ENCODE data around the gene IL1F10. TPM values are rescaled to one million over a fixed set of nuclear protein-coding genes. Genes with fewer than 3 reads are reported as not detected.
"Not testable (repeated sequence)": the region's sequence is repeated elsewhere in the genome, so short reads cannot be mapped to it uniquely, and the experiment has no call there.

IL1F10 gene
- total and polyA plus RNA-seq, 2 donors (not counting 3 experiments of a cell fraction or from before 2014, with no cell fraction given), result not detected

DNA sequence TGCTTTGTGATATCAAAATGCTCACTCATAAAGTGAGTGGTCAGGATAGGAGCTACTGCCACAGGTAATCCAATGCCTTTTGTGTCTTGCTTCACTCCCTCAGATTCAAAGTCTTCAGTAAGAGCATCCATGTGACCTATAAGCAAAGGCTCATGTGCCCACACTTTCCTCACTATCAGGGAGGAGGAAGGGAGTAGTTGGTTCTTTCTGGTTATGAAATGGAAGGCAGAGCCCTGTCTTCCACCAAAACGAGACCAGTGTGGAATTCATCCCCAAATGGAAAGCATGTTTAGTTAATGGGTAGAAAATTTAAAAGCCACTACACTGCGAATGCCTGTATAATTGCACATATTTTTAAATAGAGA lies 25.8 kb downstream of the IL1F10 start:
- no peaks in the 10 kb centered on the region for H3K9me3 ChIP-seq (replicated peaks; ENCODE audit: control insufficient read depth, insufficient read depth, low read length)
- no peaks in the 10 kb centered on the region for H3K36me3 ChIP-seq (ENCODE audit: control insufficient read depth in 2 of 2, extremely low read depth in 1 of 2, insufficient read depth in 2 of 2, low read length in 2 of 2)
- dilution Hi-C loops (cut with MboI; ENCODE audit: extremely low pct_ligation_motif_present, low sequenced_read_pairs) (no loop called here), intact Hi-C loops (cut with micrococcal nuclease) (no loop called here)
- POLR2A ChIA-PET, result no interaction called here
- DNase-seq (ENCODE audit: low read depth, low spot score), result no peak
- H3K27me3 ChIP-seq (ENCODE audit: control insufficient read depth in 2 of 2, insufficient read depth in 2 of 2, low read length in 2 of 2), result no peaks in the 10 kb centered on the region
- H3K4me3 ChIP-seq (replicated peaks in 1 of 3; ENCODE audit: insufficient read depth in 1 of 3, low read depth in 1 of 3, low read length in 3 of 3), result no peak overlapping the region
- H2AFZ ChIP-seq (ENCODE audit: low read depth, low read length), result no peak overlapping the region
- H3K4me1 ChIP-seq (ENCODE audit: control insufficient read depth, extremely low read depth, insufficient read depth, low read length), result no peaks in the 10 kb centered on the region
- H3K4me2 ChIP-seq (ENCODE audit: insufficient read depth, low read length), result no peak overlapping the region
- no peak overlapping the region for H3K27ac ChIP-seq (ENCODE audit: insufficient read depth, low read depth, low read length)
- H3K9ac ChIP-seq (replicated peaks; ENCODE audit: extremely low read depth, insufficient read depth, low read length), result no peak overlapping the region
- no peaks in the 10 kb centered on the region for H4K20me1 ChIP-seq (replicated peaks; ENCODE audit: control insufficient read depth, extremely low read depth, insufficient read depth, low read length)
- no peaks in the 10 kb centered on the region for H3K9me1 ChIP-seq (replicated peaks; ENCODE audit: control insufficient read depth, extremely low read depth, insufficient read depth, low read length)
- CTCF ChIA-PET, result no interaction called here
- BruUV-seq (replicated peaks), result no TSS peak
- FAIRE-seq, result no peak
- TF ChIP-seq, protein P1, sequence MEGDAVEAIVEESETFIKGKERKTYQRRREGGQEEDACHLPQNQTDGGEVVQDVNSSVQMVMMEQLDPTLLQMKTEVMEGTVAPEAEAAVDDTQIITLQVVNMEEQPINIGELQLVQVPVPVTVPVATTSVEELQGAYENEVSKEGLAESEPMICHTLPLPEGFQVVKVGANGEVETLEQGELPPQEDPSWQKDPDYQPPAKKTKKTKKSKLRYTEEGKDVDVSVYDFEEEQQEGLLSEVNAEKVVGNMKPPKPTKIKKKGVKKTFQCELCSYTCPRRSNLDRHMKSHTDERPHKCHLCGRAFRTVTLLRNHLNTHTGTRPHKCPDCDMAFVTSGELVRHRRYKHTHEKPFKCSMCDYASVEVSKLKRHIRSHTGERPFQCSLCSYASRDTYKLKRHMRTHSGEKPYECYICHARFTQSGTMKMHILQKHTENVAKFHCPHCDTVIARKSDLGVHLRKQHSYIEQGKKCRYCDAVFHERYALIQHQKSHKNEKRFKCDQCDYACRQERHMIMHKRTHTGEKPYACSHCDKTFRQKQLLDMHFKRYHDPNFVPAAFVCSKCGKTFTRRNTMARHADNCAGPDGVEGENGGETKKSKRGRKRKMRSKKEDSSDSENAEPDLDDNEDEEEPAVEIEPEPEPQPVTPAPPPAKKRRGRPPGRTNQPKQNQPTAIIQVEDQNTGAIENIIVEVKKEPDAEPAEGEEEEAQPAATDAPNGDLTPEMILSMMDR (IDR thresholded peaks at IDR 0.05; ENCODE audit: extremely low read depth in 1 of 2, insufficient read depth in 1 of 2, low read depth in 1 of 2, low read length in 2 of 2), result no peak
- no peak for TF ChIP-seq FOS (IDR thresholded peaks at IDR 0.05; ENCODE audit: borderline replicate concordance, insufficient read depth, low read length)
- TF ChIP-seq POLR2AphosphoS5 (IDR thresholded peaks at IDR 0.05; ENCODE audit: insufficient read depth, low read depth, low read length), result no peak
- no peak for TF ChIP-seq EZH2 (IDR thresholded peaks at IDR 0.05; ENCODE audit: borderline replicate concordance, low read depth, low read length, severe bottlenecking)
- TF ChIP-seq MYC (IDR thresholded peaks at IDR 0.05; ENCODE audit: low read depth, low read length), result no peak
- no peak for TF ChIP-seq MAX (IDR thresholded peaks at IDR 0.05; ENCODE audit: insufficient read depth, insufficient read length)
- no peak for TF ChIP-seq JUN (IDR thresholded peaks at IDR 0.05; ENCODE audit: borderline replicate concordance, insufficient read depth, insufficient read length, low read depth)
- TF ChIP-seq GATA2 (IDR thresholded peaks at IDR 0.05; ENCODE audit: insufficient read depth, insufficient read length, low read depth, low read length), result no peak
- TF ChIP-seq POLR2A (IDR thresholded peaks at IDR 0.05; ENCODE audit: low read depth, low read length), result no peak
- H3K79me2 ChIP-seq (ENCODE audit: control insufficient read depth, insufficient read depth, low read length), result no peaks in the 10 kb centered on the region

GRCh38 chr2:113096306-113096705 lies 28.5 kb downstream of the IL1F10 start:
- H3K9me3 ChIP-seq (replicated peaks; ENCODE audit: control insufficient read depth, insufficient read depth, low read length), result not testable (repeated sequence)

More at GRCh38 chr2:113096306-113096705, 28.5 kb downstream of the IL1F10 start:
- H3K4me1 ChIP-seq (ENCODE audit: control insufficient read depth, extremely low read depth, insufficient read depth, low read length); H3K36me3 ChIP-seq (ENCODE audit: control insufficient read depth in 2 of 2, extremely low read depth in 1 of 2, insufficient read depth in 2 of 2, low read length in 2 of 2); DNase-seq (ENCODE audit: low read depth, low spot score); FAIRE-seq; H2AFZ ChIP-seq (ENCODE audit: low read depth, low read length); H3K27ac ChIP-seq (ENCODE audit: insufficient read depth, low read depth, low read length); H3K4me2 ChIP-seq (ENCODE audit: insufficient read depth, low read length); H4K20me1 ChIP-seq (replicated peaks; ENCODE audit: control insufficient read depth, extremely low read depth, insufficient read depth, low read length); intact Hi-C loops (cut with micrococcal nuclease); dilution Hi-C loops (cut with MboI; ENCODE audit: extremely low pct_ligation_motif_present, low sequenced_read_pairs); H3K9me1 ChIP-seq (replicated peaks; ENCODE audit: control insufficient read depth, extremely low read depth, insufficient read depth, low read length); POLR2A ChIA-PET; CTCF ChIA-PET; BruUV-seq (replicated peaks); H3K79me2 ChIP-seq (ENCODE audit: control insufficient read depth, insufficient read depth, low read length); H3K9ac ChIP-seq (replicated peaks; ENCODE audit: extremely low read depth, insufficient read depth, low read length); H3K4me3 ChIP-seq (replicated peaks in 1 of 3; ENCODE audit: insufficient read depth in 1 of 3, low read depth in 1 of 3, low read length in 3 of 3); H3K27me3 ChIP-seq (ENCODE audit: control insufficient read depth in 2 of 2, insufficient read depth in 2 of 2, low read length in 2 of 2): not testable (repeated sequence)

Measured in endothelial cell of umbilical vein (primary cell).